HG03521 (cell line): ENCODE measurements around the gene DCUN1D2.
"Not testable (repeated sequence)": the region's sequence is repeated elsewhere in the genome, so short reads cannot be mapped to it uniquely, and the experiment has no call there.

Experiments
- ATAC-seq: cut with Tn5 transposase; IDR thresholded peaks from one replicate; pipeline ENCODE4 v1.9.1; 2021; ENCODE audit warnings: mild to moderate bottlenecking, moderate library complexity; ENCODE audit not compliant: unreplicated experiment

The DCUN1D2 gene

DNA sequence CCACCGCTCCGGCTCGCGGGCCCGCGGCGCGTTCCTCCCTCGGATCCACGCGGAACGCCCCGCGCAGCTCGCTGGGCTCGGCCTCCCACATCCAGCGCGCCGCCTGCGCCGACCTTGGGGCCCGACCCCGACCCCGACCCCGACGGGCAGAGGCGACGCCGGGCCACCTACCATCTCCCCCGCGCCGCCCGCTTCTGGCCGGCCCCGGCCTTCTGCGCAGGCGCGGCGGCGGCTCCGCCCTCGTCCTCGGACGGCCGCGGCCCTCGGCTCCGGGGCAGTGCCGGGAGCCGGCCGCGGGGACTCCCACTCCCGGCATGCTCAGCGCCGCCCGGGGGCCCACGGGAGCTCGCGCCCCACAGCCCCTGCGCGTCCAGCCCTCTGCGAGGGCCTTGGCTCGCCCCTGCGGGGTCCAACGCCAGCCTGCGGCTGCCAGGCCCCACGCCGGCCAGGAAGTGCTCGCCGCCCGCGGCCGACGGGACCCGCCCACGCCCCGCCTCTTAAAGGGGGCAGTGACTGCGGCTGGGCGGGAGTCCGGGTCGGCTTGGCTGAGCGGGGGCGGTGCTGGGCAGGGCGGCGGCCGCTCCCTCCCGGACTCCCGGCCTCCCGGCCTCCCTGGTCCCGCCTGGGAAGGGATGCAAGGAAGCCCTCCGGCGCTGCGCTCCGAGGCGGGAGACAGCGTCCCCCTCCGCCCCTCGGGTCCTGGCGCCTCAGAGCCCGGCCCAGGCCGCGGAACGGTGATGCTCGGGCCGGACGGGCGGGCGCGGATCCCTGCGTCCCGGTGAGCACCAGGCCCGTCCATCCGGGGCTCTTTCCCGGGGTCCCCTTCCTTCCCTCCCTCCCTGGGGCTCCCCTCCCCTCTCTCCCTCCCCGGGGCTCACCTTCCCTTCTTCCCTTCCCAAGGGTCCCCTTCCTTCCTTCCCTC lies at the start of gene DCUN1D2:
DCUN1D2 (minus strand) TSS at position 216 of the 922 bp plus-strand sequence; CDS start at position 174, 42 bp downstream.
- peak; percentile 78 for ATAC-seq

DNA sequence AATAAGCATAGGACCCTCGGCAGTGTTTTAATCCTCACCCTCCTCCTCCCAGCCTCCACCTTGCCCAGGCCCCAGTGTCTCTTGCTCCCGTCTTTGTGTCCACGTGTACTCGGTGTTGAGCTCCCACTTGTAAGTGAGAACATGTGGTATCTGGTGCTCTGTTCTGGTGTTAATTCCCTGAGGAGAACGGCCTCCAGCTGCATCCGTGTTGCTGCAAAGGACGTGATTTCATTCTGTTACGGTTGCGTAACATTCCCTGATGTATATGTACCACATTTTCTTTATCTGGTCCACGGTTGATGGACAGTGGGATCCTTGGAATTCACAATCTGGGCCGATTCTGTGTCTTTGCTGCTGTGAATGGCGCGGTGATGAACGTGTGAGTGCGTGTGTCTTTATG lies 49.3 kb upstream of the DCUN1D2 start:
- no peak for ATAC-seq

DNA sequence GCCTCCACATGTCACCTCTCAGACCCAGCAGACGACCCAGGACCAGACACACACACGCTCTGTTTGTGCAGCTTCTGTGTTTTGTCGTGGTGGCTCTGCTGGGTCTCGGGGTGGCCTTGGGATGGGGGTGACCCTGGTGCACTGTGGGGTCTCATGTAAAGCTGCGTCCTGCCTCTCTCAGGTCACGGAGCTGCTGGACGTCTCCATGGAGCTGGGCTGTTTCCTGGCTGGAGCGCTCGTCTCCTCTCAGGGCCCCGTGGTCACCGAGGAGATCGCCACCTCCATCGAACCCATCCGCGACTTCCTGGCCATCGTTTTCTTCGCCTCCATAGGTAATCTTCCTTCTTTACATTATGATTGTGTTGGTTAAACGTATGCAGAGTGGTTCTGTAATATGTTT lies 48.7 kb upstream of the DCUN1D2 start:
- no peak for ATAC-seq

DNA sequence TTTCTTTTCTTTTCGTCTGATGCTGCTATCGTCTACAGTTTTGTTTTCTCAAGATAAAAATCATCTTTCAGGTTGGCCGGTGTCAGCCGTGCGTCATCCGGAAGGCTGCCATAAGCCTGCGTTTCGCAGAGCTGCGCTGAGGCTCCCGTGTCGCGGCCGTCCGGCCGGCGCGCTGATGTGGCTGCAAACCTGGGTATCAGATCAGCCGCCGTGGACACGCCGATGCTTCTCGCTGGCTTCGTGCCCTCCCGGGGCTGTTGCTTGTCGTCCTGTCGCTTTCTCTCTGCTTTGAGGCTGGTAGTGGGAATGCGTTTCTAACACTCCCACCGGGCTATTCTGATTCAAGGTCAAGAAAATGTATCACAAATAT lies 48.2 kb upstream of the DCUN1D2 start:
- ATAC-seq: no peak

DNA sequence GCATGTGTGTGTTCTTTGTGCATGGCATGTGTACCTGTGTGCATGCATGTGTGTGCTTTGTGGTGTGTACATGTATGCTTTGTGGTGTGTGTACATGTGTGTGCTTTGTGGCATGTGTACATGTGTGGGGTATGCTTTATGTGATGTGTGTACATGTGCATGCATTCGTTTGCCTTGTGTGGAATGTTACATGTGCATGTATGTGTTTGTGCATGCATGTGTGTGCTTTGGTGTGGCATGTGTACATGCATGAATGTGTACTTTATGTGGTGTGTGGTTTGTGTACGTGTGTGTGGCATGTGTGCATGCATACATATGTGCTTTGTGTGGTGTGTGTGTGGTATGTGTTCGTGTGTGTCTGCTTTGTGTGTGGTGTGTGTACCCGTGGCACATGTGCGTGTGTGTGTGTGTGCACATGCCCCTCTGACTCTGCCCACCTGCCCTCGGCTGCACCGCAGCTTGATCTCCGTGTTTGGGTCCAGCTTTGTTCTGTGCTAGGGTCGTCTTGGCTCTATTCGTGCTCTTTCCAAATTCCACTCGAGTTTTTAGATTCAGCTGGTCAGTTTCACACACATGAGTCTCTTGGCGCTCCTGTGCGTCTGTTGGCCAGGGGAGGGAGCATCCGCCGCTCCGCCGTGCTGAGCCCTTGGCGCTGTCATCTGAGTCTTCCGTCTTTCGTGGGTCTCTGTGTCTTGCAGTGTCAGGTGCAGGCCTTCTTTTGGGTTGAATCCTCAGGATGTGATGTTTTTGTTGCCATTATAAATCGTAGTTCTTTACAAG lies 47.6 kb upstream of the DCUN1D2 start:
- no peak for ATAC-seq

DNA sequence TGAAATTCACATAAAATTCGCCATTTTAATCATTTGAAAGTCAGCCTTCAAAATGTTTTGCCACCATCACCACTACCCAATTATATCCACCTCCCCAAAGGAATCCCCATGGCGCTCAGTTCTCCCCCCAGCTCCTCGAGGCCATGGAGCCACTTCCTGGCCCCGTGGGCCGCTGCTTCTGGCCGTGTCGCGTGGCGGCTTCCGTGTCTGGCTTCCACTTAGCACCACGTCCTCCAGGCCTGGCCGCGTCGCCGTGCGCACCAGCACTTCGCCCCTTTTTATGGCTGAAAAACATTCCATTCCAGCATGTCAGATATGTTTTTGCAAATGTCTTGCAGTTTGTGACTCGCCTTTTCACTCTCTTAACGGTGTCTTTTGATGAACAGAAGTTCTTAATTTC lies 46.7 kb upstream of the DCUN1D2 start:
- no peak for ATAC-seq

DNA sequence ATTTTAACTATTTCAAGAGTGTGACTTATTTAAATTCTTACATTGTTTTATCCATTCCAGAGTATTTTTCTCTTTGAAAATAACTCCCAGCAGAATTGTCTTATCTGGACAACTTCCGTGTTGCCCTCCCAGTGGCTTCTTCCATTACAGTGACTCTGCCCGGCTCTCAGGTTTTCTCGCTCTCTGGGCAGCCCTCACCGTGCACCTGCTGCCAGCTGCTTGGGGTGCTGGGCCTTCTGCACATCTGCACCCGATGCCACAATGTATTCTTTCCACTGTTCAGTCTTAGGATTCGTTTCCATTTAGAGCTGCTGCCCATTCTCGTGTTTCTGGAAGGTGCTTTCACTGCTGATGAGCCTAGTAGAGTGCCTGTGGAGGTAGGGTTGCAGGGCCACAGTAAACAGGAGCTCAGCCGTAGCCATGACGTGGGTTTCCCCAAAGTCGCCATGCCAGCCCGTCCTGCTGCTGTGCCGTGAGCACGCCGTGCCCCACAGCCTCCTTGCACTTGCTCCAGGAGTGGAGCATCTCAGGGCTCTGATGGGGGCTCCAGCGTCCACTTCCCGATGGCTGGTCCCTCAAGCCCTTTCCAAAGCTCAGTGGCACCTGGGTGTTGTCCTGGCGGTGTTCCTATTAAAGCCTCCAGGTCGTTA lies 46.1 kb upstream of the DCUN1D2 start:
- no peak for ATAC-seq

DNA sequence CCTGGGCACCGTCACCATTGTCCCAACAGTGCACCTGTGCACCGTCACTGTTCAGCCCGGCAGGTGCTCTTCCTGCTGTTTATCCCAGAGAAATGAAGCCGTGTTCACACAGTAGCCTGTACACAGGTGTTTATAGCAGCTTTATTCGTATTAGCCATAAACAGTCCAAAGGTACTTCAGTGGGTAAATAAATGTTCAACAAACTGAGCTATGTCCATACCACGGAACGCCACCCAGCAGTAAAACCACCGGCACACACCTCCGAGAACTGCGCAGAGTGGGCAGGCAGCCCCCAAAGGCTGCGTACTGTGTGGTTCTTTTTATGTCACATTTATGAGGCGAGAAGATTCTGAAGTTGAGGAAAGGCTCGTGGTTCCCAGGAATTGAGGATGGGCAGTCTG lies 44.9 kb upstream of the DCUN1D2 start:
- no peak for ATAC-seq

DNA sequence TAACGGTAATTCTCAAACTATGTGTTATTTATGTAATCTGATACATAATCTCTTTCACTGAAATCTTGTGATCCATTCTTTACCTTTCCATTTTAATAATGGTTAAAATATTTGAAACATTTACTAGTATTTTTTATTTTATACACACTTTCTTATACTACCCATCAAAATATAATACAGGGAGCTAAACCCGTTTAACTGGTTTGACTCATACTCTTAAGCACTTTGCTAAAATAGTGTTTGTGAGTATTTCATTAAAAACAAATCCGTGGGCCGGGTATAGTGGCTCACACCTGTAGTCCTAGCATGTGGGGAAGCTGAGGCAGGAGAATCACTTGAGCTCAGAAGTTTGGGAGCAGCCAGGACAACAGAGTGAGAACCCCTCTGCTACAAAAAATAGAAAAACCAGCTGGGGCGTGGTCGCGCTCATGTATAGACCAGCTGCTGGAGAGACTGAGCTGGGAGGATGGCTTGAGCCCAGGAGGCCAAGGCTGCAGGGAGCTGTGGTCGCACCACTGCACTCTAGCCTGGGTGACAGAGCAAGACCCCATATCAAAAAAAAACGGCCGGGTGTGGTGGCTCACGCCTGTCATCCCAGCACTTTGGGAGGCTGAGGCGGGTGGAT lies 43.8 kb upstream of the DCUN1D2 start:
- ATAC-seq: no peak

DNA sequence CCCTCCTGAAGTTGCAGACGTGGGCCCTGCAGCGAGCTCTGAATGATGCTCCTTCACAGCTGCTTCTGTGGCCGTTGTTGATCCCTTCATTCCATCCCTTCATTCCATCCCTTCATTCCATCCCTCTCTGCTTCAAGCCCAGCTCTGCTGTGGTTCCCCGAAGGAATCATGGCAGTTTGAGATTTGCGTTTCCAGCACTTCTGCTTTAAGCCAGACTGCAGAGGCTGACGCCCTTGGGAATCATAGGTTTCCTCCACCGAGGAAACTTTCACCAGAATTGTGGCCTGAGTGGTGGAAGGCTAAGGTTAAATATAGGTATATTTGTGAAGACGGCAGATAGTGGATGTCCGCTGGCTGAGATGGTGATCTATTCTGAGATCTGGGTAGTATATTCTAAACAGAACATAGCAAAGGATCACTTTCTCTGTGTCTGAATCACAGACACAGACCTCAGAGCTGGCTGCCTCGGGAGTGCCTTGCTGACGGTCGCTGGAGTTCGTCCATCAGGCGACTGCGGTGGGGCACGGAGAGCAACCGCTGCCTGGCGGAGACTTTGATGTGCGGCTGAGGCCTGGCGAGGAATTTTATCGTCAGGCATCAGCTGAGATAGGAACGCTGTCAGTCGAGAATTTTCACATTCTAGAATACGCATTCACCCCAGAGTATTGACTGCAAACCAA lies 42.8 kb upstream of the DCUN1D2 start:
- no peak for ATAC-seq

DNA sequence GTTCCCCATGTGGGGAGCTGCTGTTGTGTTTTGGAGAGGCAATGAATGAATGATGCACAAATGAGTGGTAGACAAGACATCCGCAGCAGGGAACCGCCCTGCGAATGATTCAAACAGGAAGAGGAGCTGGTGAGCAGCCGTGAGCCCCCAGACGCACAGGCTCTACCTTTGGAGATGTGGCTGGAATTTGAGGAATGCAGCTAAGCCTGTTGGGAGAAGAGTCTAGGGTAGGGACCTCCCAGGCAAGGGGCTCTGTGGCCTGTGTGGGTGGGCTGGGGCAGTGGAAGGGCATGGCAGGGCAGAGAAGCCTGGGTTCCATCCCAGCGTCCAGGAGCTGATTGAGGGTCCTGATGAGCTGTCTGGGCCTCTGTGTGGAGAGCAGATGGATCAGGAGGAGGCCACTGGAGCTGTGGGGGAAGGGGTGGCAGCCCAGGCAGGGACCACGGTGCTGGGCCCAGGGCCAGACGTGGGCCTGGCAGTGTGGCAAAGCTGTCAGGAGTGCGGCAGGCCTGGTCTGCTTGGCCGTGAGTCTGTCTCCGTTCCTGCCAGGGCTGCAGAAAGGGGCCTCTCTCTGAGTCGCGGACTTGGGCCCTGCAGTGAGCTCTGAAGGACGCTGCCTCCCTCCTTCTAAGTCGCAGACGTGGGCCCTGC lies 41.8 kb upstream of the DCUN1D2 start:
- ATAC-seq: no peak

DNA sequence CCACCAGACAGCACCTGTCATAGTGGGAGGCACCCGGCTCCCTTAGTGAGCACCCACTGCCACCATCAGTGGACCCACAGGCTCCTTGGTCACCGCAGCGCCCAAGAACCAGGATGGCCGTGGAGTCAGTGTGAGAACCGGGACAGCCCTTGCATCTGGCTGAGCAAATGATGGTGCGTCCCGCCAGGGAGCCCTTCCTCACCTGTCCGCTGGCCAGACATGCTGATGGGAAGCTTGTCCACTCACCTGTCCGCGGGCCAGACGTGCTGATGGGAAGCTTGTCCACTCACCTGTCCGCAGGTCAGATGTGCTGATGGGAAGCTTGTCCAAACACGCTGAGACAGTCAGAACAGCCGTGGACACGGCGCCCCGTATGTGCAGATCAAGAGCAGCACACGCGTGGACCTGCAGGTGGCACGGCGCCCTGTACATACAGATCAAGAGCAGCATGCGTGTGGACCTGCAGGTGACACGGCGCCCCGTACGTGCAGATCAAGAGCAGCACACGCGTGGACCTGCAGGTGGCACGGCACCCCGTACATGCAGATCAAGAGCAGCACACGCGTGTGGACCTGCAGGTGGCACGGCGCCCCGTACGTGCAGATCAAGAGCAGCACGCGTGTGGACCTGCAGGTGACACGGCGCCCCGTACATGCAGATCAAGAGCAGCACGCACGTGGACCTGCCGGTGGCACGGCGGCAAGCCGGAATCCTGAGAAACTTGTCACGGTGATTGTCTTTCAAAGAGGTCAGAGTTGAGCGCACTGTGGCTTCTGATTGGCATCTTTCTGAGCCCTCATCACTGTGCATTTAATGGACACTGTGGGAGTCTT lies 40.7 kb upstream of the DCUN1D2 start:
- ATAC-seq: no peak

DNA sequence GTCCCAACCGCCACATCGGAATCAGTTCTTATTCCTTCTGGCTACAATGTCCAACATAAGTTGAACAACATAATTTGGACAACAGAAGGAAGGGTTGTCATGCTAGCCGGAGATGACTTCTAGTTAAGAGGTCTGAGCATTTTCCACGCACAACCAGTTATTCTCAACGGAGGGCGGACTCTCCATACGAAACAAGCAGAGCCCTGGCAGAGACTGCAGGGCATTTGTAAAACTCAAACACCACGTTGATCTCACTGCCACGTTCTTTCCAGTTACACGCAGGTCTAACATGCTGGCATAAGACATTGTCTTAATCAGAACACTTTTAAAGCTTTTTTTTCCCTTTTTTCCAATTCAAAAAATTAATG lies 38.3 kb upstream of the DCUN1D2 start:
- no peak for ATAC-seq

DNA sequence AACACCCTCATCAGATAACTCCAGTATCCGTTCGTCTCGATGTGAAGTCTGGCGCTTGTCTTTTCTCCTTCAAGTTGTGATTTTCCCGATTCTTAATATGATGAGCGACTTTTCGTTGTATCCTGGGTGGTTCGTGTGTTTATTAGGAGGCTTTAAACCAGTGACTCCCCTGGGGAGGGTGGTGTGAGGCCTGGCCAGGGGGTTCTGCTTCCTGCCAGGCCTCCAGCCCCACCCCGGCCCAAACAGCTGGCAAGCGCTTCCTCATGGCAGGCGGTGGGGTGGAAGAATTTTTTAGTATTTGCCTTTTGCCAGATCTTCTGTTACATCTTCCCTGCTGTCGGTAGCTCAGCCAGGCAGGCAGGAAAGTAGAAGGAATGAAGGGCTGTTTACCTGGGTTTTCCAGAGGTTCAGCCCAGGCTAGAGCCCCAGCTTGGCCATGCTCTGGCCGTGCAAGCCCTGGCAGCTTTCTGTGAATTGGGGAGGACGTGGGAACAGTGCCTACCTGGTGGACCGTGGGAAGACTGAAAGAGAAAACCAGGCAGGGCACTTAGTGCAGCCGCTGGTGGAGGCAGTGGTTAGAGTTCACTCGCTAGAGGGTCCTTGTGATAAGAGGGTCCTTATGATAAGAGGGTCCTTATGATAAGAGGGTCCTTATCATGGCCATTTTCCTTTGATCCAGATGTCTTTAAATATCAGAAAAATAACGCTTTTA lies 37.7 kb upstream of the DCUN1D2 start:
- ATAC-seq: no peak

DNA sequence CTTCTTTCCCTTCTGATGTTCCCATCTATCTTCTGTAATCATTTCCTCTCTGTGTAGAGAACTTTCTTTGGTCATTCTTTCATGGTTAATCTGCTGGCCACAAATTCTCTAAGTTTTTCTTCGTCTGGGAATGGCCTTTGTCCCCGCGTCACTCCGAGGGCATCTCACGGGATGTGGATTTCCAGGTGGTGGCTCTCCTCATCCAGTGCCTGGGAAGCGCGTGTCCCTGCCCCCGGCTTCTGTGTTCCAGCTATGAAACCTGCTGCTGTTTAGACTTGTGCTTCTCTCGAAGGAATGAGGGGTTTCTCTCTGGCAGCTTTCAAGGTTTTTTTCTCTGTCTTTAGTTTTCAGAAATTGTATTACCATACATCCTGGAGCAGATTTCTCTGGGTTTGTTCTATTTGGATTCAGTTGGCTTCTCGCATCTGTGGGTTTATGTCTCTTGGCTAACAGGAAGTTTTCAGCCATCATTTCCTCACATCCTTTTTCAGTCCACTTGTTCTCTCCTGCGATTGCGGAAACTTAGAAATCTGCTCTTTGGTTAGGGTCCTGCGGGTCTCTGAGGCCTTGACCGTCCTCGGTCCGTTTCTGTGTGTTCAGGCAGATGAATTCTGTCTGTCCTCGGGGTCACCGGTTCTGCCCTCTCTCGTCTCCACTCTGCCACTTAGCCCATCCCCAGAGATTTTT lies 36.9 kb upstream of the DCUN1D2 start:
- ATAC-seq: no peak

DNA sequence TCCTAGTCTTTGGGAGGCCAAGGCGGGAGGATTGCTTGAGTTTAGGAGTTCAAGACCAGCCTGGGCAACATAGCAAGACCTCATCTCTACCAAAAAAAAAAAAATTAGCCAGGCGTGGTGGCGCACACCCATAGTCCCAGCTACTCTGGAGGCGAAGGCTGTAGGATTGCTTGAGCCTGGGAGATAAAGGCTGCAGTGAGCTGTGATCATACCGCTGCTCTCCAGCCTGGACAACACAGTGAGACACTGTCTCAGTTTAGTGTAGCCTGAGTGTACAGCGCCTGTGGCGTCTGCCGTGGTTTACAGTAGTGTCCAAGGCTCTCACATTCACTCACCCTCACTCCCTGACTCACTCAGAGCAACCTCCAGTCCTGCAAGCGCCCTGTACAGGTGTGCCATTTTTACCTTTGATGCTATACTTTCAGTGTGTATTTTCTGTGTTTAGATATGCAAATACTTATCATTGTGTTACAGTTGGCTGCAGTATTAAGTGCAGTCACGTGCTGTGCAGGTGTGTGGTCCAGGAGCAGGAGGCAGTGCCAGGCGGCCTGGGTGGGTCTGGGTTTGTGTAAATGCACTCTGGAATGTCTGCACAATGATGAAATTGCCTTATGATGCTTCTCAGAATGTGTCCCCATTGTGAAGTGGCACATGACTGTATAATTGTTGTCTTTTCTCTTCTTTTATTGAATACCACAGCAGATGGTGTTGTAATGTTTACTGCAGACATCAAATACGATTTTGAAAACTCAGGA lies 36.1 kb upstream of the DCUN1D2 start:
- no peak for ATAC-seq

DNA sequence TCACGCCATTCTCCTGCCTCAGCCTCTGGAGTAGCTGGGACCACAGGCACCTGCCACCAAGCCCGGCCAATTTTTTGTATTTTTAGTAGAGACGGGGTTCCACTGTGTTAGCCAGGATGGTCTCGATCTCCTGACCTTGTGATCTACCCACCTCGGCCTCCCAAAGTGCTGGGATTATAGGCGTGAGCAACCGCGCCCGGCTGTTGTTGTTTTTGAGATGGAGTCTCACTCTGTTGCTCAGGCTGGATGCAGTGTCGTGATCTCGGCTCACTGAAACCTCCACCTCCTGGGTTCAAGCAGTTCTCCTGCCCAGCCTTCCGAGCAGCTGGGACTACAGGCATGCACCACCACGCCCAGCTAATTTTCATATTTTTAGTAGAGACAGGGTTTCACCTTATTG lies 31.9 kb upstream of the DCUN1D2 start:
- ATAC-seq: not testable (repeated sequence)
